Activated naive CD4-positive, alpha-beta T cell (primary cell): ENCODE measurements around the gene PLA2R1.

Experiments
- DNase-seq, 4 experiments: peaks; one replicate each; lab custom pipeline; 2025; lab: John Stamatoyannopoulos, UW

The PLA2R1 gene

DNA sequence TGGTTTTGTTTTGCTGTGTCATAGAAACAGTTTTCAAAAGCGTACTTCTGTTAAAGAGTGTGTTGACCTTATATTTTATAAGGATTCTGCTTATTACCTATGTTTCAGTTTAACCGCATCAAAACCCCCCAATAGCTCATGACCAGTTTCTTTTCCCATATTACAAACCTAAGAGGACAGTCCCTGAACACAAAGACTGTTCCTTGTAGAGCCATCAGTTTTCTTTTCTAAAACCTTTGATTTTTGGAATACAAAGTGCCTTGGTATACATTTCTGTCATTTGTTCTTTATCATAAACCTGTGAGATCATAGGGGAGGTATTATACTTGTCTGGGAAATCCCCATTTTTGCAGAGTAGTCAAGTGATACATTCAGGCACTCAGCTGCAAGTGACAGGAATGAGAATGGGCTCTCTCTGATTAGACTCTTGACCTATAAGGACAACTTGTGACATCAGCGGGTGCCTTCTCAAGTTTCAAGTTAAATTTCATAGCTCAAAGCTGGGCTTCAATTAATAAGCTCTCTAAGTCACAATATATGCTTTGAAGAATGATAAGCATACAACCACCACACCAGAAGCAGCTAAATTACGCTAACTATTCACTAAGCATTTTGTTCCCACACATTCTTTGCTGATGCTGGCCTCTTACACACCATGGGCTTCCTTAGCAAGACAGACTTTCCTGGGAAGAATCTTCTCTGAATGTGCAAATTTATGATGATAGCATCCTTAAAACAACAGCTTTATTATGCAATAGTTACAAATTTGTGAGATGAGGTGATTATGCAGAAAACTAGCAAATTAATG is 167.0 kb downstream of the PLA2R1 start:
- DNase-seq = no peak

DNA sequence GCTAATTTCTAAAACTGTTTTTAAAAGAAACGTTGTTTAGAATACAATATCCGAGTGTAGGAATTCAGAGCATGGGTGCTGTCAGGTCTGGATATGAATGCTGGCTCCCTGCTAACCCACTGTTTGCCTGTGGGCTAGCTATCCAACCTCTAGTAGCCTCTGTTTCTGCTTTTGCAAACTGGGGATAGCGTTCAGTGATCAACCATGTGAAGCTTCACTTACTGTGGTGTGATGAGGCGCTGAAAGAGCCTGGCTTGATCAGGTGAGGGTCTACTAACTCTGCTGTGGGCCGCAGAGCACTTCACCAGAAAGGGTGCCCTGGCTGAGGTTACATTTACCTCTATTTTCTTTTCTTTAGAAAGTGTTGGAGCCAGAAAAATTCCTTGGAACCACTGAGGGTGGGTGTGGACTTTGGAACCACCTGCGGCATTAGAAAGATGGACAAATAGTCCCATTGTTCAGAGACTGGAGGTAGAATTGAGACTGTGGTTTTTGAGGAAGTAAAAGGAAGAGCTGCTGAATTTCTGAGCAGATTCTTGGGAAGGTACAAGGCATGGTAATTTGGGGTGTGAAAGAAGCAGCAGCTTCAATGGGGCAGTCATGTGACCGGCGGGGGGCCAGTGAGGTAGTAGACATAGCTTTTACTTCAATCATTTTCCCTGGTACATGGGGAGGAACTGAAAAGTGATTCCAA is 168.1 kb downstream of the PLA2R1 start:
- no peak for DNase-seq

DNA sequence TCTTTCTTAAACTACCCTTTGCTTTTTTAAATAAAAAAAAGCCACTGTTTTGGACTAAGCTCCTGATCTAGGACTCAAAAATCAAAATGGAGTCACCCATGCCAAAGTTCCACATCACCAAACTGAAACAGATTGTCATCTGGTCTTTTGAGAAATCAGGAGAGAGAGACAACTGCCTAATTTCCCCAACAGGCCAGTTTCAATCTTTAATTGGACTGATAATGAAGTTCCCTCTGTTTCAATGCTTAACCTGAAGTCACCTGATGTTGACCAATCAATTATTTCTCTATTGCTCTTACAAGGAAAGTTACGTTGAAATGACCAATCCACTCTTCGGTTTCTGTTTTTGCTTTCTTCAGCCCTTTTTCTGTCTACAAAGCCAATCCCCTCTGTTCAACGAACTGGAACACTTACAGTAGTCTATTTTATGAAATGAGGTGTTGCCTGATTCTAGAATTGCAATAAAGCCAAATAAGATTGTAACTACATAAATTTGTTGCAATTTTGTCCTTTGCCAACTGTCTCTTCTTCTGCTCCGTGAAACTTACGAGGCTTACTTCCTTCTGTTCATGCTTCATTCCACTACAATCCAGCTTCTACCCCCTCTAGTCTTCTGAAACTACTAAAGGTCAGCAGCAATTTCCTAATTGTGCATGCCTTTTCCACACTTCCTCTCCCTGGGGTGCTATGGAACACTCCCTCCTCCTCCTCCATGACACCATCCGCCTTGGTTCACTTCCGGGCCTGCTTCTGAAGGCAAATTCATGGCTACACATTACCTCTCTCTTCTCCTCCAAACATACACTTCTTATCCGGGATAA is 169.2 kb downstream of the PLA2R1 start:
- no peak for DNase-seq

DNA sequence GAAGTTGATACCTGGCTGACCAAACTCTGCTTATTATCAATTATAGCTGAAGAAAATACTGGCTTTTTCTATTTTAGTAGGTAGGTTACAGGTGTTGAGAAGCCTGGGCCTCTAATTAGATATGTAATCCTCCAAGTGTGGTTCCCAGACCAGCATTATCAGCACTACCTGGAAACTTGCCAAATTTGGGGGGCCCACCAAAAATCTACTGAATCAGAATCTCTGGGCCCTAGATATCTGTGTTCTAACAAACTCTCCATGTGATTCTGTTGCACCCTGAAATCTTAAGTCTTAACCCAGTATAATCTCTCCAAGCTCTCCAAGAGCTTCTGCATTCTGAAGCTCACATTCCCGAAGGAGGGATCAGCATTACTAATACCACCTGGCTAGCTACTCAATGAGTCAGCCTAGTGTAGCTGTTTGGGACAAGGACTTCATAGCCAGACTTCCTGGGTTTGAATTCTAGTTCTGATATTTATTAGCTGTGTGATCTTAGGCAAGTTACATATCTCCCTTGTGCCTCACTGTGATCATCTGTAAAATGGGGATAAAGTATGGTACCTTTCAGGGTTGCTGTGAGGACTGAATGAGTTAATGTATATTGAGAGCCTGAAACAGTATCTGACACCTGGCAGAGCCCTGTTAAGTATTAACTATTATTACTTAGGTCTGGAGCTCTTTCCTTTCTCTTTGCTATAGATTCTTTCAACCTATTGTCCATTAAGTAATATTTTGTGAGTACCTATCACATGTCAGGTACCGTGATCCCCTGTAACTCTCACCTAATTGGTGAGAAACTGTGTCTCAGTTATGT is 170.3 kb downstream of the PLA2R1 start:
- no peak for DNase-seq

DNA sequence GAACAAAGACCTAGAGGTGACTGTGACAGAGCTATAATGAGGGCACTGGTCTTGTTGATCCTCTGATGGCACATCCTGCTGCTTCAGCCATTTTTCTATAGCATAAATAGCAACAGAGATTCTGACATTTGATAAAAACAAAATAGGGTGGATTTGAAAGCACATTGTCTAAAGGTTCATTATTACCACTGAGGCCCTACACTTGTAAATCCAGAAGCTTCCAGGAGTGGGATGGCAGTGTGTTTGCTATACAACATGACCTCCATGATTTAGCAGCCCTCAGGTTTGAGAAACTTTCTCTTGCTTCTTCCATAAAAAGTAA is 171.2 kb downstream of the PLA2R1 start:
- DNase-seq = no peak

DNA sequence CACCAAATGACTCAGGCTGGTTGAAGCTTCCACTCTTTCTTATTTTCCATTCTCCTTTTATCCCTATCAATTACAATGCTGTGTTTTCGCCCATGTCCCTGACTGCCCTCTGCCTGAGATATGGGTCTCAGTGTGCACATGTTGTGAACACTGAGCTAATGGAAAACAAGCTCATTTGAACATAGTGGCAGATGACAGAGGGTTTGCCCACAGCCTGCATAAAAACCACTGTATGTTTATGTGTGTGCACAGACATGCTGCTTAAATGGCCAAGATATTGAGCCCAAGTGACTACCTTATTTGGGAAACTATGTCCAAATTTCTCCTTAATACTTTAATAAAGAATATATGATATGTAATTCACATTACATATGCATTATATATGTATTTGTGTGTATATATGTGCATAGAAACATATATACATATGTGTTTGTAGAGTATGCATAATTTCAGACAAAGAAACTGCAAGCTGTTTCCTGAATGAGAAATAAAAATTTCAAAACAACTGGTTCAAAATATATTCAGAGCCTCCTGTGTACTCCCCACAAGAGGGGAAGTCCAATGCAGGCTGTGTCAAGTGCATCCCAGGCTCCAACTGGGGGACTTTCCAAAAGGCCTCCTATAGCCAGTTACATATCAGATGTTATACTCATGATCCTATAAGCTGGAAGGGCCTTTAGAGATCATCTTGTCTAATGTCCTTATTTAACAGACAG is 171.7 kb downstream of the PLA2R1 start:
- no peak for DNase-seq

DNA sequence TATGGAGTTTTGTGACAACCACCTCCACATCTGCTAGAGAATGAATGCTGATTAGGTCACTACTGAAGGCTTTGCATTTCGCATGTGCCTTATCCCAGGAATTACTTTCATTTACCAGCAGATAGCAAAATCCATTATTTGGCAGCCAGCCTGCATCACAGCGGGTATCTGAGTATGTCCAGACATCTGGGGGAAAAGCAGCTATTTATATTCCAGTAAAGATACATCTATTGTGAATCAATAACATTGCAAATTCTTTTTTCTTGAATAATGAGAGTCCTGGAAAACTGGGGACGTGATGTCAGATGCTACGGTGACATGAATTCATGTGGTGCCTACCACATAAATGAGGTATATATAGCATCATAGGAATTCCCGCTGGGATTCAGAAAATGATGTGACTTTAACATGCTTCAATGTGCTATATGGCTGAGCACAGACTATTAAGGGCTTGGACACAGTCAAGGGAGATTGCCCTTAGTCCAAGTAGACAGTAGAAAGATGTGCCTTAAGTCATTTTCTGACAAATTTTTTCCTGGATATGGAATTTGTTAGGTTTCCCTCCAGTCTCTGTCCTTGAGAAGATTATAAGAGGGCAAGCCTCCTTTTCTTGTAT is 180.2 kb downstream of the PLA2R1 start:
- DNase-seq = no peak
